Limb (tissue), 2 donors: Measurements from ENCODE around the gene NANOGP8.
"Not testable (repeated sequence)": the region's sequence is repeated elsewhere in the genome, so short reads cannot be mapped to it uniquely, and the experiment has no call there.

Source experiments
- DNase-seq, 2 donors: peaks; one replicate each; pipeline ENCODE4 v3.0.0-alpha.2; 2016; ENCODE audit errors: extremely low spot score in 2 of 2

The NANOGP8 gene

DNA sequence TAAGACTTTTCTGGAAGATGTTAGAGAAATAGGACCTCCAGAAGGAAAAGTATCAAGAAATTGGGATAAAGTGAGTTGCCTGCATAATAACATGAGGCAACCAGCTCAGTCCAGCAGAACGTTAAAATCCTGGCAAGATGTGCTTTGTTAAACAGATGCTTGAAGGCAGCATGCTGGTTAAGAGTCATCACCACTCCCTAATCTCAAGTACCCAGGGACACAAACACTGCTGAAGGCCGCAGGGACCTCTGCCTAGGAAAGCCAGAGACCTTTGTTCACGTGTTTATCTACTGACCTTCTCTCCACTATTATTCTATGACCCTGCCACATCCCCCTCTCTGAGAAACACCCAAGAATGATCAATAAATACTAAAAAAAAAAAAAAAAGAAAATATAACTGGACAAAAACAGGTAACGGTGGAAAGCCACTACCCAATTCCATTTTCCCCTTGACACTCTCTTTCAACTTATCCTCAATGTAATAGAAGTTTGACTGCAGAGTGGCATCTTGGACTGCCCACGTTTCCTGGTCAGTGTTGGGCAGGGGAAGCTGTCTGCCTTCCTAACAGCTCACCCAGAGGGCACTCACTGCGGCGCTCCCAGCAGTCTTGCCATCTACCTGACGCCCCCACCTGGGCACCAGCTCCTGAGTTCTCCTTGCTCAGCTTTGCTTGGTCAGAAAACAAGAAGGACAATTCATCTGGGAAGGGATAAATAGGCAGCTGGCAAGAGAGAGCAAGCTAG lies at the start of gene NANOGP8:
TSS of gene NANOGP8 (minus strand) at position 120 of the 744 bp plus-strand sequence. CDS start 185 bp downstream, outside the sequence.
- DNase-seq = not testable (repeated sequence)

GRCh38 chr15:35134299-35134698 lies 49.2 kb upstream of the NANOGP8 start:
- no peak for DNase-seq

DNA sequence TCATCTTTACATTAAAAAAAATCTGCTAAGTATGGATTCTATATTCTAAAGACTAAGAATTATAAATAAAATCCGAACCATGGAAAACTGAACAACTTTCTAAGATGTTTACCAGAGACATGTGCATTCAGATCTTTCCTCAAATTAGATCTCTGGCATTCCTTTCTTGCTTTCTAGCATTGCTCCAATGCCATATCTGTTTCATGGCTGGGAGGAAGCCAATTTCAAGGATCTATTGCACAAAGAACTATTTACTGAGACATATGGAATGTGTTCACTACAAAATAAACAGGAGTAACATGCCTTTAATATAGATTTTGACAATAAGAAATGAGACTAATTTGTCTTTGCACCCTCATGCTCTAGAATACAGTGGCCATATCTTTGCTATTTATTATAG lies 45.1 kb upstream of the NANOGP8 start:
- no peak for DNase-seq

DNA sequence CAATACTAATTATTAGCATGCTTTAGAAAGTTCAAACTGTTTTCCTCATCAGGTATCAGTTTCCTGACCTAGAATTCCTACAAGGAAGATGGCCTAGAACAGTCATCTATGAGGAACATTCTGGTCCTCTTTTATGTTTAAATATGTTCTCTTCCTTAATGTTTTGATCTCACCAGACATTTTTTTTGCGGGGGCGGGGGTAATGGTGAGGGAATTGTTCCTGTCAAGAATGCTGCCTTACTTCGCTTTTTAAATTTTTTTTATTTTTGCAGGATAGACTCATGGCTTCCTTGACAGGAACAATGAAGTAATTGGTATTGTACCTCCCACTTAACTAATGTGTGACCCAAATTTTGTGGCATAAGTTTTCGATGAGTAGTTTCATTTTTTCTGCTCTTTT lies 44.3 kb upstream of the NANOGP8 start:
- no peak for DNase-seq

DNA sequence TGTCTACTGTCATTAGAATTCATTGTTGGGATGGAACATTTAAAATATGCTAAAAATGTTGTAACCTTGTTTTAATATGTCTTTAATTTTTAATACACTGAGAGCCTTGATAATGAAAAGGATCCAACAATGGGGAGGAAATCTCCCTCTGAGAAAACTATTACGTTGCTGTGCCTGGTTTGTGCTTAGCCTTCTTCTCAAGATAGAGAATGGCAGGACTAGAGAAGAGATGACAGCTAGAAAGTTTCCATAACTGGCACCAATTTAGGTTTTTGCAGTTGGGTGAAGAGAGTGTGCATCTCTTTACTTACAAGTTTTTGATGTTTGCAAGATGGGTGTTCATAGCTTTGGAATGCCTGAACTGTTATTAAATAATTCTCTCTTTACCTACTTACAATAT lies 42.6 kb upstream of the NANOGP8 start:
- DNase-seq = no peak

- DNase-seq = no peak
These were observed 41.1 kb upstream of the NANOGP8 start for GRCh38 chr15:35126236-35126635.

DNA sequence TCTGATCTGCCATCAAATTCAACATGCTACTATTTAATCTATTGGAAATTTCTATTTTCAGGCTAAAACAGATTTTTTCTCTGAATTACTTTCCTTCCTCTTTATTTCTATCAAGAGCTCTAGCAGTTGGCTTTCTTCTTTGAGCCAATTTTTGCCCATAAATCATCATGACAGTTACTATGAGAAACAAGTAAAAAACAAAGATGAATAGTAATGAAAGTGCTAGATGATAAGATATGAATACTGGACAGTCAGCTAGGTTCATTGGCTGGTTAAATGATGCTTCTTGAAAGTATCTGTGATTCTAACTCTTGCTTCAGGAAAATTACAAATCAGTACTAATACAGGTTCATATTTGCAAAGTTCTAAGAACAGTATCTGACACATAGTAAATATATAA lies 38.6 kb upstream of the NANOGP8 start:
- no peak for DNase-seq

DNA sequence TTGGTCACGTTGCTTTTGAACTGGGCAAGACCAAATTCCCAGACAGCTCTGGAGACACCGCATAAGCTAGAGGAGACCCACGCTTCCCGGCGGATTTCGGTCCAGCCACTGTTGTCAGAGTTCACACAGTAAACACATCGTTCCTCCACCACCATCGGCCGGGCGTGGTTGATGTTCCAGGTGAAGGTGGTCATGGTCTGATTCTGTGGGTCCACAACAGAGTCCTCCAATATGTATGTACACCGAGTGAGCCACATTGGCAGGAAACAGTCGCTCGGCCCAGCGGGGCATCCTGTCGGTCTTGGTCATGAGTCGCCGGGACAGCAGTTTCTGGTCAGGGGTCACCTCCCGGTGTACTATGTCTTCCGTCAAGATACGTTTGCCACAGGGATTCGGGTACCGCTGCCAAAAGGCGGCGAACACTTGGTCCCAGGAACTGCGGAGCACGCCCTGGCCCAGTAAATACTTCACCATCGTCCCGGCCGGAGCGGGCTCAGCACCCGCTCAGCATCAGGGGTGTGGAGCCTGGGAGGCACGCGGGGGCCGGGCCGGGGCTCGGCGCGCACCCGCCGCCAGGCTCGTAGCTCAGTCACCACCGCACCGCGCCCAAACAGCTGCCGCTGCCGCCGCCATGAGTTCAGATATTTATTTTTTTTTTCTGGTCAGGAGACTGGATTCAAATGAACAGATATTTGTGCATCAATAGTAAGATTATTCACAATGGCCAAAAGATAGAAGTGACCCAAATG lies 36.7 kb upstream of the NANOGP8 start:
- DNase-seq = no peak

DNA sequence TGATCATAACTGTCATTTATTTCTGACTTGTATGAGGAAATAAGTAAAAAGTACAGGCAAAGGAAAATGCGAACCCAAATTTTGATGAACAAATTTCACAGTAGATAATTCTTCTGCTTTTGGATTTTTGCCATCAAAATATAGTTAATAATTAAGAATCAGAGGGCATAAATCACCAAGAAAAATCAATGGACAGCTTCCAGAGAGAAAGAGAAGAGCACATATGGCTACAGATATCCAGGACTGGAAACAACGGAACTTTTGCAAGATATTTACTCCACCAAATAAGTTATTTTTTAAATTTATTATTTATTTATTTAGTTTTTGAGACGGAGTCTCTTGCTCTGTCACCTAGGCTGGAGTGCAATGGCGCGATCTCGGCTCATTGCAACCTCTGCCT lies 35.1 kb upstream of the NANOGP8 start:
- DNase-seq = no peak

DNA sequence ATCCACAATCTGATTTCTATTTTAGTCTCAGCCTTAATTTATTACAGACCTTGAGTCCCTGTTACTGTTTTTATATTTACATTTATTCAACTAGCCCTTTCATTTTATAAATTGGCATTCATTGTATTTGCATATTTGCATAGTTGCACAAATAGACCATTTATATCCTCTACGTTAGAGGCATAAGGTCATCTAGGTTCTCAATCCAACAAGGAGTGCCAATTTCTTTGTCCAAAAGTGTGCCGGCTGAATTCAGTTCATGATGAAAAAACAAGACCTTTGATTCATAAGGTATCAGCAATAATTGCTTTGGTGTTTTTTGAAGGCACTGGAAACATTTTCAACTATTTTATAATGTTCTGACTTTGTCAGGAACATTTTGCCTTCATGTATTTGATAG lies 33.9 kb upstream of the NANOGP8 start:
- no peak for DNase-seq

GRCh38 chr15:35117543-35118265 lies 32.6 kb upstream of the NANOGP8 start:
- DNase-seq = no peak

- DNase-seq = no peak
These were observed 30.1 kb upstream of the NANOGP8 start for GRCh38 chr15:35115155-35115725.

DNA sequence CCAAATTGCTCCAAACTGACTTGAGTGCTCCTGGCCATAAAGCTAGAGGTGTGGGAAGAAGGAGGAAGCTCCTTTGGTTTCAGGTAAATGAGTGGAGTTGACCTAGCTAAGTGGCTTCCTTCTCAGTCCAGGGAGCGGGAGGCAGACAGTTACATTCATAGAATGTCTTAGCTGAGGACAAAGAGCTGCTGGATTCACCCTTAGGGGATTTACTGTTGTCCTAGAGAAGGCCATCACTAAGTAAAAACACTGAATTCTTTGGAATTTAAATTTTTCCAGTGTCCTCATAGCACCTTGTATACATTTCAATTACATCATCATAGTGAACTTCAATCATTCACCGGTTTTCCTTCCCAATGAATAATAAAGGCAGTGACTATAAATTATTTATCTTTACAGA lies 27.3 kb upstream of the NANOGP8 start:
- no peak for DNase-seq

- DNase-seq = no peak
These were observed 26.8 kb upstream of the NANOGP8 start for GRCh38 chr15:35111861-35112260.

DNA sequence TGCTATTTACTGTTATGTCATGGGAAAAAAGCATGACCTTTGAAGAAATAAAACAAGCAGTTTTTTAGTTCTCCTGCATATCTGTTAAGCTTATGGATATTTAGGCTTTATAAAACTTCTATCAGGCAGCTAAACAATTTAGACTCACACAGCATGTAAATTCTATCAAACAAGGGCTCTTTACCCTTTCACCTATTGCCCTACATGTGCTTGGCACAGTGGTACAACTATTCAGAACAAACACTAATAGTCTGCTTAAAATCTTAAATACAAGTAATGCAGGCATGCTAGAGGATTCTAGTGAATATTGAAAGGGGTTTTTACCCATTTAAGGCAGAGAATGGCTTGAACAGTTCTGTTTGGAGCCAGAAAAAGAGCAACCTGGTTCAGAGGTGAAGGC lies 23.4 kb upstream of the NANOGP8 start:
- DNase-seq = no peak

DNA sequence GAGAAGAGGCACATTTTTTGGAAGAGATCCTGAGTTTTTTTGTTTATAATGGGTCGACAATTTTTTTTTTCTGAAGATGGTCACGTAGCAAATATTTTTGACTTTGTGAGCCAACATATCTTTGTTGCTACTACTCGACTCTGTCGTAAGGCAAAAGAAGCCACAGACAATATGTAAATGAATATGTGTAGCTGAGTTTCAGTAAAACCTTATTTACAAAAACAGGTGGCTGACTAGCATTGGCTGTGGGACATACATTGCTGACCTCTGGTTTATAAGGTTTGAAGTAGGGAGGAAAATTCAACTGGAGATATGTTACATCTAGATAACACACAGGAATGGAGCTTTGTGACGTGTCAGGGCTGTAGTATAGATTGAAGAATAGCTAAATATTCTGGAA lies 22.5 kb upstream of the NANOGP8 start:
- DNase-seq = no peak

GRCh38 chr15:35107122-35107521 lies 22.0 kb upstream of the NANOGP8 start:
- DNase-seq = no peak

- no peak for DNase-seq
These were observed 19.5 kb upstream of the NANOGP8 start for GRCh38 chr15:35104526-35105147.

DNA sequence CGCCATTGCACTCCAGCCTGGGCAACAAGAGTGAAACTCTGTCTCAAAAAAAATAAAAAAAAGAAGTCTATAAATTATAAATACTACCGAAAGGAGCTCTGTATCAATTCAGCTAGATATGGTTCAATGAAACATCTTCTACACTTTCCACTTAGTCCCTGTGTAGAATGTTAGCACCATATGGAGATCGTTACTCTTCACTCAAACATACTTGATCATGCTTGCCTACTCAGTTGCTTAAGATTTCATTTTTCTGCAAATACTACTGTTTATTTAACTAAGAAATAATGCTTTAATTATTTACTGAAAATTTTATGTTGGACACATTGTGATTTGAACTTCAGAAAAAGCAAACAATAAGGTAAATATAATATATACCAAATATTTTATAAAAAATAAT lies 17.1 kb upstream of the NANOGP8 start:
- no peak for DNase-seq

GRCh38 chr15:35101335-35101734 lies 16.2 kb upstream of the NANOGP8 start:
- DNase-seq = no peak

- DNase-seq = no peak
These were observed 13.6 kb upstream of the NANOGP8 start for GRCh38 chr15:35098737-35099136.

GRCh38 chr15:35095941-35096340 lies 10.8 kb upstream of the NANOGP8 start:
- no peak for DNase-seq
